ENCODE results near the gene G6PC2. TPM values are rescaled to one million over a fixed set of nuclear protein-coding genes. Genes with fewer than 3 reads are reported as not detected.

G6PC2 gene
- total and polyA plus RNA-seq, 2 of the 8 experiments (the other 6 are each of a cell fraction or from before 2014, with no cell fraction given): not detected

- TF ChIP-seq CHD7 (IDR thresholded peaks at IDR 0.05; ENCODE audit: insufficient replicate concordance, low read length): no peak
- TF ChIP-seq EP300 (IDR thresholded peaks at IDR 0.05; ENCODE audit: borderline replicate concordance in 1 of 2, low read depth in 2 of 2, low read length in 2 of 2): no peak
- TF ChIP-seq SRF (IDR thresholded peaks at IDR 0.05; ENCODE audit: low read depth, low read length): no peak
Measured at GRCh38 chr2:168851674-168852320, 49.3 kb upstream of the G6PC2 start (continued).
